GM12873 (cell line): ENCODE data around the gene OR10G8.
A peak's percentile ranks its signal among the peaks of the same experiment; 100 is the strongest.

Experiments
- CTCF ChIP-seq: IDR thresholded peaks from 2 replicates; pipeline ENCODE4 v1.5.1; 2012; ENCODE audit warnings: low read depth, mild to moderate bottlenecking, moderate library complexity, low read length, control low read depth; ENCODE audit not compliant: insufficient read depth; ENCODE audit errors: missing control alignments

Gene OR10G8

GRCh38 chr11:124041254-124041653, 14.7 kb downstream of the OR10G8 start, which contains the start of gene OR10G7:
Gene OR10G7 (minus strand): TSS chr11:124041325. CDS start chr11:124039001, 2,324 bp downstream.
- no peak for TF ChIP-seq CTCF

- TF ChIP-seq CTCF, result no peak
These were observed 16.8 kb downstream of the OR10G8 start for GRCh38 chr11:124043420-124043819.

GRCh38 chr11:124050748-124051147, 24.1 kb downstream of the OR10G8 start:
- TF ChIP-seq CTCF, result no peak

GRCh38 chr11:124052966-124053365, 26.4 kb downstream of the OR10G8 start:
- no peak for TF ChIP-seq CTCF

GRCh38 chr11:124068601-124069110, 42.1 kb downstream of the OR10G8 start:
- TF ChIP-seq CTCF, result no peak

- TF ChIP-seq CTCF, result peak; percentile 73
These were observed 43.1 kb downstream of the OR10G8 start for GRCh38 chr11:124069429-124070401.

- TF ChIP-seq CTCF, result peak; percentile 67
These were observed 44.5 kb downstream of the OR10G8 start for GRCh38 chr11:124070915-124071622.
